ENCODE data around the gene KRTAP4-6. TPM values are rescaled to one million over a fixed set of nuclear protein-coding genes. Genes with fewer than 3 reads are reported as not detected.
"Not testable (repeated sequence)": the region's sequence is repeated elsewhere in the genome, so short reads cannot be mapped to it uniquely, and the experiment has no call there.

KRTAP4-6 gene
- total RNA-seq, 2 experiments from 2014 or later, result not detected

DNA sequence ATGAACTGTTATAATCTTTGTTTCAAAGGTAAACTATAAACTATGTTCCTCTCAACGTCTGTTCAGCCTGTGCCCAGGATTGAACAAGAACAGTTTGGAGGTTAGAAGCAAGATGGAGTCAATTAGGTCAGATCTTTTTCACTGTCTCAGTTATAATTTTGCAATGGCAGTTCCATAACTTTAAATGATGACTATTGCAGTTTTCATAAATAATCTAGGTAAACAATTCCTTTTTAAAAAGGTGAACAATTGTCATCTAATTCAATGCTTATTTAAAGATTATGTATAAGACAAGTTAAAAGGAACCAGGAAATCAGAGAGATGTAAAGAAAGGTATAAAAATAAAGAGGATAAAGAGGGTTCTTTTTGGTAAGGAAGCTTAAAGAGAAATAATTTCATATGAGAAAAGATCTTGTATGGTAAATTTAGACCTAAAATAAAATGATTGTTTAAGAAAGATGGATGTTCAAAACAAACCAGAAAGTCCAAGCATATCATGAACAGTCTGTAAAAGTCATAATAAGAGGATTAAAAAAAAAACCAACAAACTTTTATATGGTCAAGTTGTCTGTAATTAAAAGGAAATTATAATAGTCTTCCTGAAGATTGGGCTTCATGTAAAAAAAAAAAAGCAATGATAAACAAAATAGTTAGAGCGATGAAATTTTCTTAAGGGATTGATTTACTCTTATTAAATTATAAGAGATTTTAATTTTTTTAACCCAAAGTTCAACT lies 29.0 kb downstream of the KRTAP4-6 start:
- Mint-ChIP-seq H3K27ac (no peak overlapping the region), H3K9me3 (peaks cover 12% of the 10 kb centered on the region), H3K4me3 (no peak overlapping the region), H3K36me3 (ENCODE audit: low read depth) (peaks cover 2% of the 10 kb centered on the region), H3K27me3 (peaks cover 14% of the 10 kb centered on the region), H3K4me1 (peaks cover 11% of the 10 kb centered on the region)
- DNase-seq, result no peak
- ChIA-PET CTCF (interaction anchor here (0.7 kb wide), 1 partner anchor 78 kb away, joined by 3 read pairs; the partner anchor contains the start of gene KRTAP9-1), POLR2A (no interaction called here)

DNA sequence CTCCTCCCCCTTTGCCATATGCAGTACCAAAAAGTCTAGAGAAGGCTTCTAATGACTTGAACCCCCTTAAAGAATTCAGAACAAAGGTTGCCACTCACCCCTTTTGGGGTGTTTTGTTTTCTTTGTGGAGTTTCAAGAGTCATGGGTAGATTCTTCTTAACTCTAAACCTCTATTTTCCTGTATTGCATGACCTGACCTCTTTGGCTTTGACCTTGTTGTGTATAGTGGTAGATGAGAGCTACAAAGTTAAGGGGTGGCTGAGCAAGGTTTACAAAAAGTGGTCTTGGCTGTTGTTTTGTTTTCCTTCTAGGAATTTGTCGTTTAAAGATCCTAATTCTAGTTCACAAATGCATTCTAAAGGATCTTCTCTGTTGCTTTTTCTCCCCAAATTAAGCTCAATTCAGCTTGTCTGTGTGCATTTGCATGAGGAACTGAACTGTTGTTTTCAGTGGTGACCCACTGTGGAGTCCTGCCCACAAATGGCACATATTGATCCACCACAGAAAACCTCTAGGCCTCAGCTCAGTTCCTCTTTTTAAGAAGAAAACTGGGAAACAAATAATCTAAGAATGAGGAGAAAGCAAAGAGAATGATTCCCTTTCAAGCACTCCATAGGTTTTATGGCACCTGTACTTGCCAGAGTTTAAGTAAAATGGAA lies 31.5 kb downstream of the KRTAP4-6 start:
- POLR2A ChIA-PET; H3K27me3 Mint-ChIP-seq; H3K4me3 Mint-ChIP-seq; H3K27ac Mint-ChIP-seq; DNase-seq; CTCF ChIA-PET; H3K36me3 Mint-ChIP-seq (ENCODE audit: low read depth): not testable (repeated sequence)
- peaks cover 11% of the 10 kb centered on the region for H3K4me1 Mint-ChIP-seq
- peaks cover 12% of the 10 kb centered on the region for H3K9me3 Mint-ChIP-seq

GRCh38 chr17:41107941-41108450 lies 32.3 kb downstream of the KRTAP4-6 start:
- POLR2A ChIA-PET, result no interaction called here
- H3K9me3 Mint-ChIP-seq, result peaks cover 9% of the 10 kb centered on the region
- CTCF ChIA-PET, result no interaction called here
- no peak overlapping the region for H3K4me3 Mint-ChIP-seq
- H3K36me3 Mint-ChIP-seq (ENCODE audit: low read depth), result peaks cover 2% of the 10 kb centered on the region
- DNase-seq, result no peak
- peaks cover 9% of the 10 kb centered on the region for H3K27me3 Mint-ChIP-seq
- H3K27ac Mint-ChIP-seq, result no peak overlapping the region
- H3K4me1 Mint-ChIP-seq, result peaks cover 11% of the 10 kb centered on the region

GRCh38 chr17:41105347-41105746 lies 35.0 kb downstream of the KRTAP4-6 start, which contains the start of gene KRTAP4-9:
Gene KRTAP4-9 (plus strand): TSS chr17:41105389. CDS start chr17:41105389, 0 bp downstream.
- not testable (repeated sequence) for H3K4me3 Mint-ChIP-seq

GRCh38 chr17:41104386-41105038 lies 35.8 kb downstream of the KRTAP4-6 start:
- H3K27ac Mint-ChIP-seq; H3K27me3 Mint-ChIP-seq; POLR2A ChIA-PET; DNase-seq; H3K36me3 Mint-ChIP-seq (ENCODE audit: low read depth); H3K4me3 Mint-ChIP-seq; CTCF ChIA-PET; H3K9me3 Mint-ChIP-seq: not testable (repeated sequence)
- peaks cover 14% of the 10 kb centered on the region for H3K4me1 Mint-ChIP-seq

More at GRCh38 chr17:41105347-41105746, 35.0 kb downstream of the KRTAP4-6 start, which contains the start of gene KRTAP4-9:
- CTCF ChIA-PET; DNase-seq; H3K36me3 Mint-ChIP-seq (ENCODE audit: low read depth); H3K9me3 Mint-ChIP-seq; H3K27ac Mint-ChIP-seq; POLR2A ChIA-PET; H3K27me3 Mint-ChIP-seq: not testable (repeated sequence)
- peaks cover 12% of the 10 kb centered on the region for H3K4me1 Mint-ChIP-seq

GRCh38 chr17:41103896-41104295 lies 36.4 kb downstream of the KRTAP4-6 start:
- Mint-ChIP-seq H3K27me3 (peaks cover 8% of the 10 kb centered on the region), H3K4me3 (no peak overlapping the region), H3K27ac (no peak overlapping the region), H3K9me3 (peaks cover 7% of the 10 kb centered on the region), H3K4me1 (peaks cover 13% of the 10 kb centered on the region), H3K36me3 (ENCODE audit: low read depth) (no peaks in the 10 kb centered on the region)
- CTCF ChIA-PET, result no interaction called here
- no peak for DNase-seq
- POLR2A ChIA-PET, result no interaction called here

DNA sequence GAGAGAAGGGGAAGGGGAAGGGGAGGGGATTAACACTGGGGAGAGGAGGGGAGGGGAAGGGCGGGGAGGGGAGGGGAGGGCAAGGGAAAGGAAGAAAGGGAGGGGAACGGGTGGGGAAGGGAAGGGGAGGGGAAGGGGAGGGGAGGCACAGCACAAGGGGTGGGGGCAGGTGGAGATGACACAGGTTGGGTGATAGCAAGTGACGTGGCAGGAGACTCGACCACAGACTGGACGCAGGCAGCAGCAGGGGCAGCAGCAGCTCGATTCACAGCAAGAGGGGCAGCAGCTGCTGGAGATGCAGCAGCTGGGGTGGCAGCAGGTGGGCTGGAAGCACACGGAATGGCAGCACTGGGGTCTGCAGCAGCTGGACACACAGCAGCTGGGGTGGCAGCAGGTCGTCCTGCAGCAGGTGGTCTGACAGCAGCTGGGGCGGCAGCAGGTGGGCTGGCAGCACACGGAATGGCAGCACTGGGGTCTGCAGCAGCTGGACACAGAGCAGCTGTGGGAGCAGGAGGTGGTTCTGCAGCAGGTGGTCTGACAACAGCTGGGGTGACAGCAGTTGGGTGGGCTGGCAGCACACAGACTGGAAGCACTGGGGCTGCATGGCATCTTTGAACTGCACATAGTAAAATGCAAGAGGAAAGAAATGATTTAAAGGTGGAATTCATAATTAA lies 38.6 kb downstream of the KRTAP4-6 start, which contains the start of gene KRTAP4-16:
Gene KRTAP4-16, minus strand, starts transcription at position 624 of the 674 bp plus-strand sequence. Its CDS starts 0 bp downstream, at position 624.
- peaks cover 2% of the 10 kb centered on the region for H3K27me3 Mint-ChIP-seq
- H3K4me1 Mint-ChIP-seq, result peaks cover 3% of the 10 kb centered on the region
- ChIA-PET CTCF (no interaction called here), POLR2A (no interaction called here)
- no peak for DNase-seq
- H3K27ac Mint-ChIP-seq, result no peak within 1 kb of the TSS
- no peak within 1 kb of the TSS for H3K4me3 Mint-ChIP-seq
- H3K9me3 Mint-ChIP-seq, result no peaks in the 10 kb centered on the region
- no peaks in the 10 kb centered on the region for H3K36me3 Mint-ChIP-seq (ENCODE audit: low read depth)

DNA sequence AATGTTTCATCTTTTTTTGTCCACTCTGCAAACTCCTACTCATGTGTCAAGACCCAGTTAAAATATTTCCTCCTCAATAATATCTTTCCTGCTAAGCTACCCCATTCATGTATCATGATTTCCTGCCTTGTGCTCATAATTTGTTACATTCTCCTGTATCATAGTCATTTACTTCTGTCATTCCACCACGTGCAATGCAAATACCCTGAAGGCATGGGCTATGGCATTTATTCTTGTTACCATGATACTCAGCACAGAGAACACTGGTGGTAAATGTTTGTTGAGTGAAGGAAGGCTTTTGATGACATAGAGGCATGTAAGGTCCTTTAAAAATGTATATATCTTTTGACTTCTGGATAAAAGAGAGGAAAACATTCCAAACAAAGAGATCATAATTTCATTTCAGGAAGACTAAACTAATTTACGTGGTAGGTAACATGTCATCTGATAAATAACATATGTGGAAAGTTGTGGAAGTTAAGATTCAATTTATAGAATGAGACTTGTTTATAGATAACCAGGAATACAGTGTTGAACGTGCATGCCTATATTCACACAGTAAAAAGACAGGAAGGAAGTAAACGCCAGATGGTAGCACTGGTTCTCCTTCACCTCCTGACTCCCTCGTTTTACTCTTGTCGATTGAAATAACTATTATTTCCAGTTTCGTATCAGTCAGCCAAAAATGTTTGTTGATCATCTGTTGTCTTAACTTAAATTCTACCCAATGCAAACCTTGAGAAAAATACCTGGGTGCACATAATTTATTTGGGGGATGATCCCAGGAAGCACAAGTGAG lies 40.5 kb downstream of the KRTAP4-6 start:
- CTCF ChIA-PET, result not testable (repeated sequence)

GRCh38 chr17:41098481-41098880 lies 41.9 kb downstream of the KRTAP4-6 start:
- ChIA-PET POLR2A (no interaction called here), CTCF (no interaction called here)
- H3K36me3 Mint-ChIP-seq (ENCODE audit: low read depth), result no peaks in the 10 kb centered on the region
- no peak overlapping the region for H3K4me3 Mint-ChIP-seq
- peaks cover 3% of the 10 kb centered on the region for H3K4me1 Mint-ChIP-seq
- peaks cover 2% of the 10 kb centered on the region for H3K27me3 Mint-ChIP-seq
- no peaks in the 10 kb centered on the region for H3K9me3 Mint-ChIP-seq
- H3K27ac Mint-ChIP-seq, result no peak overlapping the region
- no peak for DNase-seq

More for the DNA sequence above, 40.5 kb downstream of the KRTAP4-6 start:
- H3K4me1 Mint-ChIP-seq; H3K4me3 Mint-ChIP-seq; DNase-seq; H3K27me3 Mint-ChIP-seq; H3K9me3 Mint-ChIP-seq; H3K27ac Mint-ChIP-seq; H3K36me3 Mint-ChIP-seq (ENCODE audit: low read depth); POLR2A ChIA-PET: not testable (repeated sequence)

- no peak within 1 kb of the TSS for H3K4me3 Mint-ChIP-seq
- no peaks in the 10 kb centered on the region for H3K36me3 Mint-ChIP-seq (ENCODE audit: low read depth)
- ChIA-PET CTCF (no interaction called here), POLR2A (no interaction called here)
- H3K9me3 Mint-ChIP-seq, result peaks cover 2% of the 10 kb centered on the region
- H3K27me3 Mint-ChIP-seq, result peaks cover 2% of the 10 kb centered on the region
- H3K27ac Mint-ChIP-seq, result no peak within 1 kb of the TSS
- H3K4me1 Mint-ChIP-seq, result peaks cover 3% of the 10 kb centered on the region
- DNase-seq, result no peak
Measured at GRCh38 chr17:41098042-41098441, 42.3 kb downstream of the KRTAP4-6 start, which contains the start of gene KRTAP4-8. Gene KRTAP4-8 (minus strand): TSS chr17:41098142. CDS start chr17:41098084, 58 bp downstream.

GRCh38 chr17:41096055-41096454 lies 44.3 kb downstream of the KRTAP4-6 start:
- H3K9me3 Mint-ChIP-seq, result peaks cover 3% of the 10 kb centered on the region
- no peak overlapping the region for H3K4me3 Mint-ChIP-seq
- no peak for DNase-seq
- no peaks in the 10 kb centered on the region for H3K36me3 Mint-ChIP-seq (ENCODE audit: low read depth)
- H3K27me3 Mint-ChIP-seq, result peaks cover 2% of the 10 kb centered on the region
- H3K27ac Mint-ChIP-seq, result no peak overlapping the region
- POLR2A ChIA-PET, result no interaction called here
- H3K4me1 Mint-ChIP-seq, result peaks cover 3% of the 10 kb centered on the region
- CTCF ChIA-PET, result no interaction called here

All from activated CD4-positive, alpha-beta T cell treated with anti-CD3 and anti-CD28 coated beads, Interleukin-2, amount 10 ng/mL, durations not matched to agents 7 days and 5 days (primary cell).